HepG2 (cell line): Measurements from ENCODE around the gene TEKT2. TPM values are rescaled to one million over a fixed set of nuclear protein-coding genes. Genes with fewer than 3 reads are reported as not detected.

Experiments used
- ATAC-seq: fragments of 200-7000 bp; cut with Tn5 transposase; 3 replicates; pipeline ENCODE4 v1.9.1; 2020; ENCODE audit warnings: mild to moderate bottlenecking, moderate library complexity
- BruUV-seq: library from RNA; stranded (reverse); fragments of 400-500 nt; replicated peaks from 2 replicates; lab custom pipeline; 2021; lab: Mats Ljungman, UMichigan
- CTCF ChIA-PET: fragments of 300-600 bp; formaldehyde crosslinking; extraction: SDS; loops from one replicate; lab custom pipeline; 2021; ENCODE audit warnings: low total read pairs, inconsistent platforms, low intra/inter-chr PET ratio; lab: Yijun Ruan, JAX
- POLR2A ChIA-PET: fragments of 350-600 bp; sonication (Branson Sonifier 250); formaldehyde crosslinking; loops from one replicate; lab custom pipeline; 2020; ENCODE audit warnings: antibody characterized with exemption, inconsistent platforms; lab: Yijun Ruan, JAX
- DNase-seq: peaks from one replicate; pipeline ENCODE4 v3.0.0-alpha.2; 2015; ENCODE audit warnings: low spot score
- FAIRE-seq: peaks from 3 replicates; lab custom pipeline; 2011; peaks lifted over from hg19 to GRCh38; lab: Jason Lieb, UNC
- H2AFZ ChIP-seq: one replicate; pipeline ENCODE4 v1.6.1; 2011; ENCODE audit warnings: low read length, inconsistent platforms
- H3K27ac ChIP-seq: fragments of 300-600 bp; 3 replicates; pipeline ENCODE4 v1.8.0; 2011; ENCODE audit warnings: mixed run types, mild to moderate bottlenecking, mixed read lengths, low read length, inconsistent platforms; ENCODE audit not compliant: insufficient read depth; ENCODE audit errors: extremely low read length
- H3K27me3 ChIP-seq, 2 experiments: fragments of 200-600 bp in 1 of 2; 2 replicates in 1 of 2; 3 replicates in 1 of 2; pipeline versions ENCODE4 v1.6.0 to v1.8.0; 2011; ENCODE audit warnings: low read length in 2 of 2, mild to moderate bottlenecking in 2 of 2, moderate library complexity in 2 of 2, inconsistent platforms in 1 of 2; ENCODE audit not compliant: insufficient read depth in 2 of 2, control insufficient read depth in 1 of 2
- H3K36me3 ChIP-seq, 2 experiments: fragments of 200-600 bp in 1 of 2; replicated peaks in 1 of 2; 2 replicates in 1 of 2; 3 replicates in 1 of 2; pipeline versions ENCODE4 v1.5.1 to v1.8.0; 2011; ENCODE audit warnings: low read length in 2 of 2, inconsistent platforms in 1 of 2; ENCODE audit not compliant: insufficient read depth in 2 of 2, control insufficient read depth in 1 of 2
- H3K4me1 ChIP-seq: 2 replicates; pipeline ENCODE4 v1.5.1; 2012; ENCODE audit warnings: low read length, inconsistent platforms; ENCODE audit not compliant: insufficient read depth
- H3K4me2 ChIP-seq: 2 replicates; pipeline ENCODE4 v1.6.0; 2011; ENCODE audit warnings: low read depth, low read length, inconsistent platforms
- H3K4me3 ChIP-seq, 3 experiments: fragments of 200-600 bp in 1 of 3; sonication (generic), shearing (Covaris generic) in 1 of 3; replicated peaks in 1 of 3; 2 replicates each; pipeline ENCODE4 v1.5.1; 2011 to 2016; ENCODE audit warnings: low read length in 3 of 3, inconsistent platforms in 2 of 3, low read depth in 2 of 3, mild to moderate bottlenecking in 2 of 3, control low read depth in 1 of 3, mixed read lengths in 1 of 3; ENCODE audit not compliant: insufficient read depth in 1 of 3
- H3K79me2 ChIP-seq: one replicate; pipeline ENCODE4 v1.6.1; 2011; ENCODE audit warnings: low read length, inconsistent platforms; ENCODE audit not compliant: insufficient read depth
- H3K9ac ChIP-seq: 2 replicates; pipeline ENCODE4 v1.6.0; 2011; ENCODE audit warnings: mild to moderate bottlenecking, low read depth, low read length, inconsistent platforms; ENCODE audit not compliant: insufficient read depth
- H3K9me3 ChIP-seq: 2 replicates; pipeline ENCODE4 v1.5.1; 2012; ENCODE audit warnings: mild to moderate bottlenecking, low read length
- H4K20me1 ChIP-seq: 2 replicates; pipeline ENCODE4 v1.6.0; 2011; ENCODE audit warnings: inconsistent platforms, mild to moderate bottlenecking, low read length, moderate library complexity; ENCODE audit not compliant: insufficient read depth
- CHD2 ChIP-seq: IDR thresholded peaks from 2 replicates; pipeline ENCODE4 v1.6.1; 2011; ENCODE audit warnings: low read depth, low read length, improper control_type of control experiment
- NAIF1 ChIP-seq: sonication (generic); formaldehyde crosslinking; IDR thresholded peaks from 2 replicates; pipeline ENCODE4 v1.5.0; 2020; ENCODE audit warnings: mild to moderate bottlenecking, missing genetic modification reagents, borderline replicate concordance
- PHB2 ChIP-seq: fragments of 450-650 bp; IDR thresholded peaks from 2 replicates; pipeline ENCODE4 v1.6.1; 2018; ENCODE audit not compliant: partially characterized antibody
- ZNF333 ChIP-seq: sonication (generic); formaldehyde crosslinking; IDR thresholded peaks from 2 replicates; pipeline ENCODE4 v1.4.0; 2020; ENCODE audit warnings: mild to moderate bottlenecking, missing genetic modification reagents, borderline replicate concordance
- WGBS: methylation state at CpG from one replicate; pipeline ENCODE4 v1.1.6; 2017; ENCODE audit warnings: low lambda C conversion rate; 5-methylcytosine and 5-hydroxymethylcytosine counted together
- in situ Hi-C: cut with HindIII; loops from 2 replicates; pipeline ENCODE4 v1.10.0; 2017; ENCODE audit warnings: low pct_unique_long_range_greater_than_20kb; ENCODE audit not compliant: extremely low pct_ligation_motif_present
- intact Hi-C: fragments of 100-400 bp; cut with micrococcal nuclease; formaldehyde crosslinking; loops from one replicate; pipeline ENCODE4 v1.10.0; 2022; ENCODE audit not compliant: unreplicated experiment
- polyA plus RNA-seq, 8 experiments: library from polyadenylated mRNA; depleted of rRNA in 3 of 8; stranded (reverse) in 7 of 8; unstranded in 1 of 8; fragments of >200 nt; fragmentation: Illumina TruSeq in 4 of 8; extraction: Trizol in 4 of 8; gene quantifications; 2 replicates each; pipeline versions ENCODE4 v1.2.1 to v1.2.3, GENCODE V29; 2011 to 2016; ENCODE audit warnings: low read depth in 4 of 8, missing spikeins in 1 of 8, mixed read lengths in 1 of 8; ENCODE audit not compliant: insufficient read depth in 1 of 8
- total RNA-seq, 5 experiments: library from RNA; depleted of rRNA; stranded (reverse); fragments of >200 nt; fragmentation: Illumina TruSeq; extraction: Trizol; gene quantifications; 2 replicates each; pipeline ENCODE4 v1.2.3, GENCODE V29; 2016; ENCODE audit warnings: low read depth in 1 of 5
- TF ChIP-seq, protein P1 (sequence below): sonication (generic); formaldehyde crosslinking; IDR thresholded peaks from one replicate; pipeline ENCODE4 v1.5.1; 2020; ENCODE audit warnings: mild to moderate bottlenecking, missing genetic modification reagents; ENCODE audit errors: not compliant biosample characterization
- TF ChIP-seq, protein P2 (sequence below): sonication (generic); formaldehyde crosslinking; IDR thresholded peaks from 2 replicates; pipeline ENCODE4 v1.4.0; 2020; ENCODE audit warnings: missing genetic modification reagents
- TF ChIP-seq, protein P3 (sequence below): sonication (generic); formaldehyde crosslinking; IDR thresholded peaks from 2 replicates; pipeline ENCODE4 v1.4.0; 2020; ENCODE audit warnings: missing genetic modification reagents, borderline replicate concordance

The TEKT2 gene
- total and polyA plus RNA-seq, 2 of the 13 experiments (the other 11 are each of a cell fraction or from before 2014, with no cell fraction given) = 0.31 to 0.38 TPM

DNA sequence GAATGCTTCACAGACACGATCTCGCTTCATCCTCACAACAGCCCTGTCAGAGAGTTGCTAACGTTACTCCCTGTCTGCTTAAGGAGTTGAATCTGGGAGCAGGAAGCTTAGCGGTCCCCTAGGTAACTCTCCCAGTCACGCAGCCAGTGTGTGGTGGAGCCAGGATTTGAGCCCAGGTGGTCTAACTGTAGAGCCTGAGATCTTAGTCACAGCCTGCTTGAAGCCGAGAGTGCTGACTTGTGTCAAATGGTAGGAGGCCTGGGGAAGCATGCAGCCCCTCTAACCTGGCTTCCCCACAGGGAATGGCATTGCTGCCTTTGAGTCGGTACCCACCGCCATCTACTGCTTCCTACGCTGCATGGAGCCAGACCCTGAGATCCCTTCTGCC lies 8.9 kb downstream of the TEKT2 start (continued):
- TF ChIP-seq, protein P1, sequence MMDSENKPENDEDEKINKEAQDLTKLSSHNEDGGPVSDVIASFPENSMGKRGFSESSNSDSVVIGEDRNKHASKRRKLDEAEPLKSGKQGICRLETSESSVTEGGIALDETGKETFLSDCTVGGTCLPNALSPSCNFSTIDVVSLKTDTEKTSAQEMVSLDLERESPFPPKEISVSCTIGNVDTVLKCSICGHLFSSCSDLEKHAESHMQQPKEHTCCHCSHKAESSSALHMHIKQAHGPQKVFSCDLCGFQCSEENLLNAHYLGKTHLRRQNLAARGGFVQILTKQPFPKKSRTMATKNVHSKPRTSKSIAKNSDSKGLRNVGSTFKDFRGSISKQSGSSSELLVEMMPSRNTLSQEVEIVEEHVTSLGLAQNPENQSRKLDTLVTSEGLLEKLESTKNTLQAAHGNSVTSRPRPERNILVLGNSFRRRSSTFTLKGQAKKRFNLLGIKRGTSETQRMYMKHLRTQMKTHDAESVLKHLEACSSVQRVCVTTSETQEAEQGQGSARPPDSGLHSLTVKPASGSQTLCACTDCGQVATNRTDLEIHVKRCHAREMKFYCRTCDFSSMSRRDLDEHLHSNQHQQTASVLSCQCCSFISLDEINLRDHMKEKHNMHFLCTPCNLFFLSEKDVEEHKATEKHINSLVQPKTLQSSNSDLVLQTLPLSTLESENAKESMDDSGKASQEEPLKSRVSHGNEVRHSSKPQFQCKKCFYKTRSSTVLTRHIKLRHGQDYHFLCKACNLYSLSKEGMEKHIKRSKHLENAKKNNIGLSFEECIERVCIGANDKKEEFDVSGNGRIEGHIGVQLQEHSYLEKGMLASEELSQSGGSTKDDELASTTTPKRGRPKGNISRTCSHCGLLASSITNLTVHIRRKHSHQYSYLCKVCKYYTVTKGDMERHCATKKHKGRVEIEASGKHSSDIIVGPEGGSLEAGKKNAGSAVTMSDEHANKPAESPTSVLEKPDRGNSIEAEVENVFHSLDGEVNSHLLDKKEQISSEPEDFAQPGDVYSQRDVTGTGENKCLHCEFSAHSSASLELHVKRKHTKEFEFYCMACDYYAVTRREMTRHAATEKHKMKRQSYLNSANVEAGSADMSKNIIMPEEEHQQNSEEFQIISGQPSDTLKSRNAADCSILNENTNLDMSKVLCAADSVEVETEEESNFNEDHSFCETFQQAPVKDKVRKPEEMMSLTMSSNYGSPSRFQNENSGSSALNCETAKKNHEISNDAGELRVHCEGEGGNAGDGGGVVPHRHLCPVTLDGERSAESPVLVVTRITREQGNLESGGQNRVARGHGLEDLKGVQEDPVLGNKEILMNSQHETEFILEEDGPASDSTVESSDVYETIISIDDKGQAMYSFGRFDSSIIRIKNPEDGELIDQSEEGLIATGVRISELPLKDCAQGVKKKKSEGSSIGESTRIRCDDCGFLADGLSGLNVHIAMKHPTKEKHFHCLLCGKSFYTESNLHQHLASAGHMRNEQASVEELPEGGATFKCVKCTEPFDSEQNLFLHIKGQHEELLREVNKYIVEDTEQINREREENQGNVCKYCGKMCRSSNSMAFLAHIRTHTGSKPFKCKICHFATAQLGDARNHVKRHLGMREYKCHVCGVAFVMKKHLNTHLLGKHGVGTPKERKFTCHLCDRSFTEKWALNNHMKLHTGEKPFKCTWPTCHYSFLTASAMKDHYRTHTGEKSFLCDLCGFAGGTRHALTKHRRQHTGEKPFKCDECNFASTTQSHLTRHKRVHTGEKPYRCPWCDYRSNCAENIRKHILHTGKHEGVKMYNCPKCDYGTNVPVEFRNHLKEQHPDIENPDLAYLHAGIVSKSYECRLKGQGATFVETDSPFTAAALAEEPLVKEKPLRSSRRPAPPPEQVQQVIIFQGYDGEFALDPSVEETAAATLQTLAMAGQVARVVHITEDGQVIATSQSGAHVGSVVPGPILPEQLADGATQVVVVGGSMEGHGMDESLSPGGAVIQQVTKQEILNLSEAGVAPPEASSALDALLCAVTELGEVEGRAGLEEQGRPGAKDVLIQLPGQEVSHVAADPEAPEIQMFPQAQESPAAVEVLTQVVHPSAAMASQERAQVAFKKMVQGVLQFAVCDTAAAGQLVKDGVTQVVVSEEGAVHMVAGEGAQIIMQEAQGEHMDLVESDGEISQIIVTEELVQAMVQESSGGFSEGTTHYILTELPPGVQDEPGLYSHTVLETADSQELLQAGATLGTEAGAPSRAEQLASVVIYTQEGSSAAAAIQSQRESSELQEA (CRISPR knock-in tag) = no peak
- TF ChIP-seq, protein P2, sequence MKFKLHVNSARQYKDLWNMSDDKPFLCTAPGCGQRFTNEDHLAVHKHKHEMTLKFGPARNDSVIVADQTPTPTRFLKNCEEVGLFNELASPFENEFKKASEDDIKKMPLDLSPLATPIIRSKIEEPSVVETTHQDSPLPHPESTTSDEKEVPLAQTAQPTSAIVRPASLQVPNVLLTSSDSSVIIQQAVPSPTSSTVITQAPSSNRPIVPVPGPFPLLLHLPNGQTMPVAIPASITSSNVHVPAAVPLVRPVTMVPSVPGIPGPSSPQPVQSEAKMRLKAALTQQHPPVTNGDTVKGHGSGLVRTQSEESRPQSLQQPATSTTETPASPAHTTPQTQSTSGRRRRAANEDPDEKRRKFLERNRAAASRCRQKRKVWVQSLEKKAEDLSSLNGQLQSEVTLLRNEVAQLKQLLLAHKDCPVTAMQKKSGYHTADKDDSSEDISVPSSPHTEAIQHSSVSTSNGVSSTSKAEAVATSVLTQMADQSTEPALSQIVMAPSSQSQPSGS = no peak

DNA sequence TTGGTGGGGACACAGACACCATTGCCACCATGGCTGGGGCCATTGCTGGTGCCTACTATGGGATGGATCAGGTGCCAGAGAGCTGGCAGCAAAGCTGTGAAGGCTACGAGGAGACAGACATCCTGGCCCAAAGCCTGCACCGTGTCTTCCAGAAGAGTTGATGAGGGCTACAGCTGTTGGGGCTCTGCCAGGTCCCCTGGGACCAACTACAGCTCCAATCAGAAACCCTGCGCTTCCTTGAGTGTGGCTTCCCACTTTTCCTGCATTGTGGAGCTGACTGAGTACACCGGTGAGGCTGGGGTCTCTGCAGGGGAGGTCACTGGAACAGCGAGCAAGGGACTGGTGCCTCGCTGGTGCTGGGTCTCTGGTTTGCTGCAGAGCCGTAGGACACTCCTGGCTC lies 9.3 kb downstream of the TEKT2 start:
- Histone ChIP-seq H3K27me3 (no peaks in the 10 kb centered on the region; a peak in 1 of 5 replicates), H3K36me3 (peaks cover 35 to 51% of the 10 kb centered on the region in 2 experiments), H3K27ac (no peak overlapping the region), H2AFZ (no peak overlapping the region), H4K20me1 (0 out of 2 replicates have a peak, but pooled peaks cover 3% of the 10 kb centered on the region), H3K9me3 (no peaks in the 10 kb centered on the region), H3K79me2 (peaks cover 21% of the 10 kb centered on the region), H3K4me2 (no peak overlapping the region), H3K4me3 (no peak overlapping the region), H3K4me1 (peaks cover 25% of the 10 kb centered on the region), H3K9ac (no peak overlapping the region)
- FAIRE-seq (no peak), ATAC-seq (no peak)
- ChIA-PET CTCF (no interaction called here), POLR2A (no interaction called here)
- intact Hi-C loops (no loop called here), in situ Hi-C loops (no loop called here)
- 100% methylated on average over 2 of the region's 7 CpGs for WGBS
- TF ChIP-seq, protein P3, sequence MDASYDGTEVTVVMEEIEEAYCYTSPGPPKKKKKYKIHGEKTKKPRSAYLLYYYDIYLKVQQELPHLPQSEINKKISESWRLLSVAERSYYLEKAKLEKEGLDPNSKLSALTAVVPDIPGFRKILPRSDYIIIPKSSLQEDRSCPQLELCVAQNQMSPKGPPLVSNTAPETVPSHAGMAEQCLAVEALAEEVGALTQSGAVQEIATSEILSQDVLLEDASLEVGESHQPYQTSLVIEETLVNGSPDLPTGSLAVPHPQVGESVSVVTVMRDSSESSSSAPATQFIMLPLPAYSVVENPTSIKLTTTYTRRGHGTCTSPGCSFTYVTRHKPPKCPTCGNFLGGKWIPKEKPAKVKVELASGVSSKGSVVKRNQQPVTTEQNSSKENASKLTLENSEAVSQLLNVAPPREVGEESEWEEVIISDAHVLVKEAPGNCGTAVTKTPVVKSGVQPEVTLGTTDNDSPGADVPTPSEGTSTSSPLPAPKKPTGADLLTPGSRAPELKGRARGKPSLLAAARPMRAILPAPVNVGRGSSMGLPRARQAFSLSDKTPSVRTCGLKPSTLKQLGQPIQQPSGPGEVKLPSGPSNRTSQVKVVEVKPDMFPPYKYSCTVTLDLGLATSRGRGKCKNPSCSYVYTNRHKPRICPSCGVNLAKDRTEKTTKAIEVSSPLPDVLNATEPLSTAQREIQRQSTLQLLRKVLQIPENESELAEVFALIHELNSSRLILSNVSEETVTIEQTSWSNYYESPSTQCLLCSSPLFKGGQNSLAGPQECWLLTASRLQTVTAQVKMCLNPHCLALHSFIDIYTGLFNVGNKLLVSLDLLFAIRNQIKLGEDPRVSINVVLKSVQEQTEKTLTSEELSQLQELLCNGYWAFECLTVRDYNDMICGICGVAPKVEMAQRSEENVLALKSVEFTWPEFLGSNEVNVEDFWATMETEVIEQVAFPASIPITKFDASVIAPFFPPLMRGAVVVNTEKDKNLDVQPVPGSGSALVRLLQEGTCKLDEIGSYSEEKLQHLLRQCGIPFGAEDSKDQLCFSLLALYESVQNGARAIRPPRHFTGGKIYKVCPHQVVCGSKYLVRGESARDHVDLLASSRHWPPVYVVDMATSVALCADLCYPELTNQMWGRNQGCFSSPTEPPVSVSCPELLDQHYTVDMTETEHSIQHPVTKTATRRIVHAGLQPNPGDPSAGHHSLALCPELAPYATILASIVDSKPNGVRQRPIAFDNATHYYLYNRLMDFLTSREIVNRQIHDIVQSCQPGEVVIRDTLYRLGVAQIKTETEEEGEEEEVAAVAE (CRISPR knock-in tag) = no peak
- TF ChIP-seq NAIF1 (CRISPR knock-in tag) (no peak), ZNF333 (CRISPR knock-in tag) (no peak), CHD2 (no peak), PHB2 (no peak)
- TF ChIP-seq, all 625 proteins: peak for 0
- DNase-seq = no peak
- BruUV-seq = no TSS peak
